Choroid plexus epithelial cell (primary cell): ENCODE measurements around the gene TCF12.

Experiments used
- DNase-seq: peaks from one replicate; pipeline ENCODE4 v3.0.0-alpha.2; 2010; ENCODE audit warnings: low read depth
- H3K4me3 ChIP-seq: 2 replicates; pipeline ENCODE4 v1.5.1; 2011; ENCODE audit warnings: low read depth, mild to moderate bottlenecking, control low read depth, low read length, moderate library complexity
- CTCF ChIP-seq: conservative IDR thresholded peaks from 2 replicates; pipeline ENCODE4 v1.5.1; 2011; ENCODE audit warnings: low read depth, mild to moderate bottlenecking, control low read depth, inconsistent platforms, low read length, moderate library complexity

Gene TCF12

GRCh38 chr15:57217778-57218598, 299.5 kb downstream of the TCF12 start:
- TF ChIP-seq CTCF: no peak
- peak; percentile 47 for DNase-seq
- no peak overlapping the region for H3K4me3 ChIP-seq

GRCh38 chr15:57218826-57219576, 300.6 kb downstream of the TCF12 start:
- H3K4me3 ChIP-seq: peak overlapping the region; percentile 57
- no peak for TF ChIP-seq CTCF
- peak; percentile 99 for DNase-seq

GRCh38 chr15:57220205-57220604, 301.8 kb downstream of the TCF12 start:
- H3K4me3 ChIP-seq: peak overlapping the region; percentile 57
- peak; percentile 72 for DNase-seq
- TF ChIP-seq CTCF: no peak

- peak overlapping the region; percentile 41 for H3K4me3 ChIP-seq
- no peak for DNase-seq
- TF ChIP-seq CTCF: no peak
Observed at GRCh38 chr15:57221134-57221533, 302.7 kb downstream of the TCF12 start.

- TF ChIP-seq CTCF: no peak
- no peak for DNase-seq
- no peak overlapping the region for H3K4me3 ChIP-seq
Observed at GRCh38 chr15:57223345-57223744, 304.9 kb downstream of the TCF12 start.

GRCh38 chr15:57223887-57224286, 305.4 kb downstream of the TCF12 start:
- H3K4me3 ChIP-seq: no peak overlapping the region
- TF ChIP-seq CTCF: no peak
- no peak for DNase-seq
